ENCODE measurements around the gene KCP.
A peak's percentile ranks its signal among the peaks of the same experiment; 100 is the strongest.

KCP gene

DNA sequence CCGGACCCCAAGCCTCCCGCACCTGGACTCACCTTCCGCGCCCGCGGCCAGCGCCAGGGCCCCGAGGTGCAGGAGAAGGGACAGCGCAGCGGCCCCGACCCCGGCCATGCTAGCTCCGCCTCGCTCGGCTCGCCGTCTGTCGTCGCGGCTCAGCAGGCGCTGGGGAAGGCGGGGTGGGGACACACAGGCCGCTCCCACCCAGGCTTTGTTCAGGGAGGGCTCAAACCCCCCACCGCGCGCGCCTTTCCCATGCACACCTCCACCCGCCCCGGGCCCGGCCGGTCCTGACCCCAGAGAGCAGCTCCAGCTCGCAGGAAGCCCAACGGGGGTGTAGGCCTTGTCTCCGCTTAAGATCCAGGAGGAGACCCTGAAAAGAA lies at the start of gene KCP:
KCP (minus strand) TSS at position 141 of the 377 bp plus-strand sequence; CDS start at position 108, 33 bp downstream.
- TF ChIP-seq, protein P1, sequence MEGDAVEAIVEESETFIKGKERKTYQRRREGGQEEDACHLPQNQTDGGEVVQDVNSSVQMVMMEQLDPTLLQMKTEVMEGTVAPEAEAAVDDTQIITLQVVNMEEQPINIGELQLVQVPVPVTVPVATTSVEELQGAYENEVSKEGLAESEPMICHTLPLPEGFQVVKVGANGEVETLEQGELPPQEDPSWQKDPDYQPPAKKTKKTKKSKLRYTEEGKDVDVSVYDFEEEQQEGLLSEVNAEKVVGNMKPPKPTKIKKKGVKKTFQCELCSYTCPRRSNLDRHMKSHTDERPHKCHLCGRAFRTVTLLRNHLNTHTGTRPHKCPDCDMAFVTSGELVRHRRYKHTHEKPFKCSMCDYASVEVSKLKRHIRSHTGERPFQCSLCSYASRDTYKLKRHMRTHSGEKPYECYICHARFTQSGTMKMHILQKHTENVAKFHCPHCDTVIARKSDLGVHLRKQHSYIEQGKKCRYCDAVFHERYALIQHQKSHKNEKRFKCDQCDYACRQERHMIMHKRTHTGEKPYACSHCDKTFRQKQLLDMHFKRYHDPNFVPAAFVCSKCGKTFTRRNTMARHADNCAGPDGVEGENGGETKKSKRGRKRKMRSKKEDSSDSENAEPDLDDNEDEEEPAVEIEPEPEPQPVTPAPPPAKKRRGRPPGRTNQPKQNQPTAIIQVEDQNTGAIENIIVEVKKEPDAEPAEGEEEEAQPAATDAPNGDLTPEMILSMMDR (IDR thresholded peaks at IDR 0.05; ENCODE audit: control extremely low read depth, extremely low read depth, low read depth, missing control alignments) = no peak
- ChIA-PET CTCF (interaction anchor here (1.0 to 2.0 kb wide), 5 partner anchors 10 to 300 kb away, joined by 3 to 9 read pairs (median 3); no protein-coding TSS in a partner anchor), POLR2A (interaction anchor here (1.2 kb wide), 1 partner anchor 26 kb away, joined by 3 read pairs; no protein-coding TSS in a partner anchor)
- no peak for DNase-seq (ENCODE audit: extremely low spot score)

DNA sequence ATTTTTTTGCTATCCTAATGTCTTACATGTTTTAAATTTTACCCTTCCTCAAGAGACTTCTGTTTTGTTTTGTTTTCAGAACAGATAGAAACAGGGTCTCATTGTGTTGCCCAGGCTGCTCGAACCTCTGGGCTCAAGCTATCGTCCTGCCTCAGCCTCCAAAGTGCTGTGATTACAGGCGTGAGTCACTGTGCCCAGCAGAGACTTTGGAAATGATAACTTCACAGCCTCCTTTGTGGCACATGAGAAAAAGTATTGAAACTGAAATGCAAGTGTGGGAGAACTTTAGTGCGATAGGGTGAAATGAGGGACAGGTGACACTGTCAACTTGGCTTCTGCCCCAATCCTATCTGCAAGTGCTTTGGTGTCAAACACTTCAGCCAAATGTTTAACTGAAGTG lies 48.8 kb upstream of the KCP start:
- ChIA-PET POLR2A (no interaction called here), CTCF (interaction anchor here (1.4 to 16.2 kb wide), 2 partner anchors 9 to 15 kb away, joined by 5 to 140 read pairs; no protein-coding TSS in a partner anchor)
- DNase-seq (ENCODE audit: extremely low spot score) = no peak
- TF ChIP-seq, protein P1 (IDR thresholded peaks at IDR 0.05; ENCODE audit: control extremely low read depth, extremely low read depth, low read depth, missing control alignments) = no peak

DNA sequence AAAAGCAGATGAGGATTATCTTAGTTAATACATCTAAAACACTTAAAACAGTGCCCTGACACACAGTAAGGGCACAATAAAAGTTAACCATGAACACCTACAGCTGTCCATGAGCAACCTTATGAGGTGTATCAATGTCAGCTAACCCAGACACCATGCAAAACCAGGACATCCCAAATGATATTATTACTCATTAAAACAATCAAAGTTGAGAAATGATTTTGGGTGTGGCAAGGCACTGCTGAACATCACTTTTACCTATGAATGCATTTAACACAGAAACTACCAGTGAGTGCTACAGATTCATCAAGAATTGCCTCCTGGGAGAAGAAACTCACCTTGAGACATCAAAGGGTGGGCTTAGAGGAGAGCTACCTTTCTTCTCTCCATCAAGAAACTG lies 45.5 kb upstream of the KCP start:
- CTCF ChIA-PET = interaction anchor here (1.1 to 16.2 kb wide), 5 partner anchors 10 to 135 kb away, joined by 3 to 140 read pairs (median 5); no protein-coding TSS in a partner anchor
- no peak for DNase-seq (ENCODE audit: extremely low spot score)
- TF ChIP-seq, protein P1 (IDR thresholded peaks at IDR 0.05; ENCODE audit: control extremely low read depth, extremely low read depth, low read depth, missing control alignments) = no peak
- POLR2A ChIA-PET = no interaction called here

DNA sequence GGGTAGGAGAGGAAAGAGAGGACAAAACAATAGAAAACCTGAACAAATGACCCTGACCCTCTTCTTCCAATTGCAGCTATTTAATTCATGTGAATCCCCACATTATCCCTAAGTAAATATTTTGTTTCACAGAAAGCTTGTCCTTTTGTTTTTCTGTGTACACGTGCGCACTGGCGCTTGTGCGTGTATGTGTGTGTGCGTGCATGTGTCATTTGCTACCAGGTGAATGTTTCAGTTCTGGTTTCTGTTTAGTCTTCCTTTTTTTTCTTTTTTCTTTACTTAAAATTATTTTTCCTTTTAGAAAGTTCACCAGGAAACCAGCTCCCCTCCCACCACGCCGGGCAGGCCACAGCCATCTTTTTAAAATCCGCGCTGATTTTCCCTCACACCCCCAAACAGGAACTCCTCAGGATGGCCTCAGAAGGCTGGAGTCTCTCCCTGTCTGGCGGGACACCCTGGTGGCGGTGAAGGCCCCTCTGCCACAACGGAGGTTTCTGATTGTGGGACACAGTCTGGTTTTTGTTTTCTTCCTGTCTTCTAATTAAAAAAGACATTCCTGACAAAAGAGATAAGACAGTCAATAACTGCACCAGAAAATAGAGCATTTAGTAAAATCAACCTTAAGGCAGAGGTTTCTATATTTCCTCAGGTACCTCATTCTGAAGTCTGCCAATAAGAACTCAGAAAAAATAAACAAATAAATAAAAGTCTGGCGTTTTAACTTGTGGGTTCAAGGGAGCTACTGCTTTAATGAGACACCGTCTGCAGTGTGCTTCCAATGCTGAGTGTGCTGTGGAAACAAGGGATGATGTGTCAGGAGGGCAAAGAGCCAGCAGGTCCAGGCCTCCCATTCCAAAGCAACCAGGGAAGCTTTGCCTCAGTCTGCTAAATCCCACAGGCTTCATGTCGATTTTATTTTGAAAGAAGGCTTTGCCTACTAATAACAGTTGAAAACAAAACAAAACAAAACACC lies 44.6 kb upstream of the KCP start:
- CTCF ChIA-PET = interaction anchor here (1.1 to 16.2 kb wide), 6 partner anchors 11 to 136 kb away, joined by 3 to 140 read pairs (median 4); no protein-coding TSS in a partner anchor
- DNase-seq (ENCODE audit: extremely low spot score) = peak; percentile 54
- TF ChIP-seq, protein P1 (IDR thresholded peaks at IDR 0.05; ENCODE audit: control extremely low read depth, extremely low read depth, low read depth, missing control alignments) = no peak
- POLR2A ChIA-PET = interaction anchor here (0.6 to 1.4 kb wide), 3 partner anchors 15 to 99 kb away, joined by 3 to 14 read pairs (median 3); no protein-coding TSS in a partner anchor

DNA sequence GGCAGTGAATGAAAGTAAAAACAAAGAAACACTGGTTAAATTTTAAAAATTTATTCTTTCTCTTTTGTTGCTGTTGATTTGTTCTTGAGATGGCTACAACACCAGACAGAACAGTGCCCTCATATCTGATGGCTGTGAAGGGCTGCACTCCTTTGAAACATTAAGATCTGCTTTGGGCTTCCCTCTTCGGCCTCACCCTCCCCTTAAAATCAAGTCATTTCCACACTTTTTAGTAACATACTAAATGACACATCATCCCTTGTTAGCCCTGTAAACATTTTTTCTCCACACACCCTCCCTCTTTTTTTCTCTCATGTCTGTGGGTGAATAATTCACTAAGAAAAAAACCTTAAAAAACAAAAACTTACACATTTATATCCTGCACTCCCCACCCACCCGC lies 43.6 kb upstream of the KCP start:
- ChIA-PET CTCF (interaction anchor here (1.2 to 16.2 kb wide), 4 partner anchors 10 to 138 kb away, joined by 3 to 140 read pairs (median 5); no protein-coding TSS in a partner anchor), POLR2A (interaction anchor here (0.6 to 1.4 kb wide), 4 partner anchors 12 to 100 kb away, joined by 3 to 14 read pairs (median 3); no protein-coding TSS in a partner anchor)
- TF ChIP-seq, protein P1 (IDR thresholded peaks at IDR 0.05; ENCODE audit: control extremely low read depth, extremely low read depth, low read depth, missing control alignments) = no peak
- no peak for DNase-seq (ENCODE audit: extremely low spot score)

DNA sequence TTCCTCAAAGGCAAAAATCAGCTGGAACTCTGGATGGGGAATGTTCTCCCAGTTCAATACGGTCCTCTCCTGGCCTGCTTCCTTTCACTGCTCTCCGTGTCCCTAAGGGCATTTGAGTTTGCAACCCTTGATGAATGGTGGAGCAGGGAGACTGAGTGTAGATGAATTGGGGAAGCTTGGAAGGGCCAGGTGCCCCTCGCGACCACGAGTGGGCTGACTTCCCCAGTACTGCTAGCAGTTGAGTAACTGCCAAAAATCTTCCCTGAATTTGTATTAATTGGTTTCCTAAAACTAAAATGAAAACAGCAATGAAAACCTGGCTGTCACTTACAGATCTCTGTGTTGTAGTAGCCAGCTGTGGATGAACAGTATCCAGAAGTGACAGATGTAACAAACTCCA lies 40.8 kb upstream of the KCP start:
- CTCF ChIA-PET = interaction anchor here (1.4 to 16.2 kb wide), 2 partner anchors 7 to 12 kb away, joined by 5 to 140 read pairs; no protein-coding TSS in a partner anchor
- DNase-seq (ENCODE audit: extremely low spot score) = no peak
- TF ChIP-seq, protein P1 (IDR thresholded peaks at IDR 0.05; ENCODE audit: control extremely low read depth, extremely low read depth, low read depth, missing control alignments) = no peak
- POLR2A ChIA-PET = interaction anchor here (0.7 to 1.9 kb wide), 4 partner anchors 9 to 196 kb away, joined by 3 to 14 read pairs (median 3); partner anchors contain the start of gene IRF5

Measured in GM10248 (cell line).